ENCODE data around the gene TSPAN13. TPM values are rescaled to one million over a fixed set of nuclear protein-coding genes. Genes with fewer than 3 reads are reported as not detected.

Gene TSPAN13
- polyA plus RNA-seq, 1 donor (not counting 4 experiments of a cell fraction or from before 2014, with no cell fraction given): 21.6 TPM

- no peaks in the 10 kb centered on the region for H3K9me3 ChIP-seq (ENCODE audit: control insufficient read depth, low read depth, low read length)
- no peaks in the 10 kb centered on the region for H3K9me1 ChIP-seq (ENCODE audit: control insufficient read depth, extremely low read depth, insufficient read depth, low read length)
- H3K9ac ChIP-seq (ENCODE audit: control insufficient read depth, extremely low read depth, insufficient read depth, low read length): no peak overlapping the region
- peaks cover 17% of the 10 kb centered on the region for H3K4me1 ChIP-seq (ENCODE audit: control insufficient read depth, extremely low read depth, insufficient read depth, low read length)
- H3K79me2 ChIP-seq (ENCODE audit: control insufficient read depth, insufficient read depth, low read length): no peaks in the 10 kb centered on the region
- H4K20me1 ChIP-seq (ENCODE audit: control insufficient read depth, extremely low read depth, insufficient read depth, low read length): no peaks in the 10 kb centered on the region
- no peak overlapping the region for H3K27ac ChIP-seq (ENCODE audit: control insufficient read depth, insufficient read depth, low read length)
- dilution Hi-C loops (cut with MboI; ENCODE audit: extremely low pct_ligation_motif_present, low sequenced_read_pairs): no loop called here
- no peak overlapping the region for H3K4me3 ChIP-seq (ENCODE audit: control insufficient read depth in 2 of 3, extremely low read depth in 1 of 3, insufficient read depth in 2 of 3, low read depth in 1 of 3, low read length in 3 of 3)
- H3K27me3 ChIP-seq (ENCODE audit: control insufficient read depth, extremely low read depth, insufficient read depth, low read length): no peaks in the 10 kb centered on the region
- no peaks in the 10 kb centered on the region for H3K36me3 ChIP-seq (ENCODE audit: control insufficient read depth in 2 of 2, extremely low read depth in 1 of 2, insufficient read depth in 2 of 2, low read length in 2 of 2)
- no peak overlapping the region for H2AFZ ChIP-seq (ENCODE audit: control insufficient read depth, low read length)
- FAIRE-seq (peak; percentile 43), DNase-seq (ENCODE audit: low read depth, low spot score) (peak; percentile 19)
- TF ChIP-seq, protein P1, sequence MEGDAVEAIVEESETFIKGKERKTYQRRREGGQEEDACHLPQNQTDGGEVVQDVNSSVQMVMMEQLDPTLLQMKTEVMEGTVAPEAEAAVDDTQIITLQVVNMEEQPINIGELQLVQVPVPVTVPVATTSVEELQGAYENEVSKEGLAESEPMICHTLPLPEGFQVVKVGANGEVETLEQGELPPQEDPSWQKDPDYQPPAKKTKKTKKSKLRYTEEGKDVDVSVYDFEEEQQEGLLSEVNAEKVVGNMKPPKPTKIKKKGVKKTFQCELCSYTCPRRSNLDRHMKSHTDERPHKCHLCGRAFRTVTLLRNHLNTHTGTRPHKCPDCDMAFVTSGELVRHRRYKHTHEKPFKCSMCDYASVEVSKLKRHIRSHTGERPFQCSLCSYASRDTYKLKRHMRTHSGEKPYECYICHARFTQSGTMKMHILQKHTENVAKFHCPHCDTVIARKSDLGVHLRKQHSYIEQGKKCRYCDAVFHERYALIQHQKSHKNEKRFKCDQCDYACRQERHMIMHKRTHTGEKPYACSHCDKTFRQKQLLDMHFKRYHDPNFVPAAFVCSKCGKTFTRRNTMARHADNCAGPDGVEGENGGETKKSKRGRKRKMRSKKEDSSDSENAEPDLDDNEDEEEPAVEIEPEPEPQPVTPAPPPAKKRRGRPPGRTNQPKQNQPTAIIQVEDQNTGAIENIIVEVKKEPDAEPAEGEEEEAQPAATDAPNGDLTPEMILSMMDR (optimal IDR thresholded peaks at IDR 0.05 in 1 of 3, IDR thresholded peaks at IDR 0.05 in 1 of 3, conservative IDR thresholded peaks at IDR 0.05 in 1 of 3; ENCODE audit: extremely low read depth in 1 of 3, insufficient read depth in 2 of 3, low read length in 3 of 3): no peak
- no peak for TF ChIP-seq EZH2 (IDR thresholded peaks at IDR 0.05; ENCODE audit: low read length)
- H3K4me2 ChIP-seq (ENCODE audit: control insufficient read depth, extremely low read depth, insufficient read depth, low read depth, low read length): no peak overlapping the region
Measured at GRCh38 chr7:16774986-16775385, 21.4 kb downstream of the TSPAN13 start.

DNA sequence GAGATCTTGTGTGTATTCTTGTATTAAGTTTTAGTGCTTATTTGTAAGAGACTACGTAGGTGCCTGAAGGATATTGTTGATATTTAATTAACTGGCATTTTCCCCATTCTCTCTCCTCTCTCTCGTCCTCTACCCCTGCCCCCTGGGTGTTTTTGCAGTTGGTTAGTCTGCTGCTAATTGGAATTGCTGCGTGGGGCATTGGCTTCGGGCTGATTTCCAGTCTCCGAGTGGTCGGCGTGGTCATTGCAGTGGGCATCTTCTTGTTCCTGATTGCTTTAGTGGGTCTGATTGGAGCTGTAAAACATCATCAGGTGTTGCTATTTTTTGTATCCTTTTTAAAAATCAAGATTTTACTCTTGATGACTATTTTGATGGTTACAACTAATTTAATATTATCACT, 22.5 kb downstream of the TSPAN13 start:
- DNase-seq (ENCODE audit: low read depth, low spot score) (no peak), FAIRE-seq (no peak)
- no peaks in the 10 kb centered on the region for H3K27me3 ChIP-seq (ENCODE audit: control insufficient read depth, extremely low read depth, insufficient read depth, low read length)
- H4K20me1 ChIP-seq (ENCODE audit: control insufficient read depth, extremely low read depth, insufficient read depth, low read length): no peaks in the 10 kb centered on the region
- H3K36me3 ChIP-seq (ENCODE audit: control insufficient read depth in 2 of 2, extremely low read depth in 1 of 2, insufficient read depth in 2 of 2, low read length in 2 of 2): no peaks in the 10 kb centered on the region
- H2AFZ ChIP-seq (ENCODE audit: control insufficient read depth, low read length): no peak overlapping the region
- H3K27ac ChIP-seq (ENCODE audit: control insufficient read depth, insufficient read depth, low read length): no peak overlapping the region
- no peaks in the 10 kb centered on the region for H3K9me3 ChIP-seq (ENCODE audit: control insufficient read depth, low read depth, low read length)
- TF ChIP-seq, protein P1 (optimal IDR thresholded peaks at IDR 0.05 in 1 of 3, IDR thresholded peaks at IDR 0.05 in 1 of 3, conservative IDR thresholded peaks at IDR 0.05 in 1 of 3; ENCODE audit: extremely low read depth in 1 of 3, insufficient read depth in 2 of 3, low read length in 3 of 3): no peak
- TF ChIP-seq EZH2 (IDR thresholded peaks at IDR 0.05; ENCODE audit: low read length): no peak
- no peaks in the 10 kb centered on the region for H3K9me1 ChIP-seq (ENCODE audit: control insufficient read depth, extremely low read depth, insufficient read depth, low read length)
- H3K4me3 ChIP-seq (ENCODE audit: control insufficient read depth in 2 of 3, extremely low read depth in 1 of 3, insufficient read depth in 2 of 3, low read depth in 1 of 3, low read length in 3 of 3): no peak overlapping the region
- H3K9ac ChIP-seq (ENCODE audit: control insufficient read depth, extremely low read depth, insufficient read depth, low read length): no peak overlapping the region
- peaks cover 10% of the 10 kb centered on the region for H3K4me1 ChIP-seq (ENCODE audit: control insufficient read depth, extremely low read depth, insufficient read depth, low read length)
- dilution Hi-C loops (cut with MboI; ENCODE audit: extremely low pct_ligation_motif_present, low sequenced_read_pairs): no loop called here
- no peak overlapping the region for H3K4me2 ChIP-seq (ENCODE audit: control insufficient read depth, extremely low read depth, insufficient read depth, low read depth, low read length)
- H3K79me2 ChIP-seq (ENCODE audit: control insufficient read depth, insufficient read depth, low read length): no peaks in the 10 kb centered on the region
